ENCODE data around the gene EIF4B.
"Not testable (repeated sequence)": the region's sequence is repeated elsewhere in the genome, so short reads cannot be mapped to it uniquely, and the experiment has no call there.

The EIF4B gene

GRCh38 chr12:53010955-53011354 lies 4.7 kb downstream of the EIF4B start:
- TF ChIP-seq ZNF274 (IDR thresholded peaks at IDR 0.05; ENCODE audit: low read depth, low read length) = no peak
- no peak overlapping the region for H3K4me3 ChIP-seq (ENCODE audit: low read length)

- no peak for TF ChIP-seq ZNF274 (IDR thresholded peaks at IDR 0.05; ENCODE audit: low read depth, low read length)
- H3K4me3 ChIP-seq (ENCODE audit: low read length) = no peak overlapping the region
These were observed 5.6 kb downstream of the EIF4B start for GRCh38 chr12:53011889-53012288.

GRCh38 chr12:53012928-53013327 lies 6.7 kb downstream of the EIF4B start:
- no peak for TF ChIP-seq ZNF274 (IDR thresholded peaks at IDR 0.05; ENCODE audit: low read depth, low read length)
- no peak overlapping the region for H3K4me3 ChIP-seq (ENCODE audit: low read length)

GRCh38 chr12:53014709-53015108 lies 8.5 kb downstream of the EIF4B start:
- TF ChIP-seq ZNF274 (IDR thresholded peaks at IDR 0.05; ENCODE audit: low read depth, low read length) = no peak

GRCh38 chr12:53025250-53025649 lies 19.0 kb downstream of the EIF4B start:
- H3K4me3 ChIP-seq (ENCODE audit: low read length) = no peak overlapping the region
- no peak for TF ChIP-seq ZNF274 (IDR thresholded peaks at IDR 0.05; ENCODE audit: low read depth, low read length)

More at GRCh38 chr12:53014709-53015108, 8.5 kb downstream of the EIF4B start:
- no peak overlapping the region for H3K4me3 ChIP-seq (ENCODE audit: low read length)

- H3K4me3 ChIP-seq (ENCODE audit: low read length) = not testable (repeated sequence)
These were observed 20.8 kb downstream of the EIF4B start for GRCh38 chr12:53027014-53027413.

GRCh38 chr12:53031616-53032015 lies 25.4 kb downstream of the EIF4B start:
- no peak overlapping the region for H3K4me3 ChIP-seq (ENCODE audit: low read length)
- no peak for TF ChIP-seq ZNF274 (IDR thresholded peaks at IDR 0.05; ENCODE audit: low read depth, low read length)

- H3K4me3 ChIP-seq (ENCODE audit: low read length) = not testable (repeated sequence)
These were observed 27.6 kb downstream of the EIF4B start for GRCh38 chr12:53033832-53034231.

GRCh38 chr12:53034459-53034858 lies 28.2 kb downstream of the EIF4B start:
- H3K4me3 ChIP-seq (ENCODE audit: low read length) = no peak overlapping the region

GRCh38 chr12:53036802-53037201 lies 30.5 kb downstream of the EIF4B start:
- no peak overlapping the region for H3K4me3 ChIP-seq (ENCODE audit: low read length)
- no peak for TF ChIP-seq ZNF274 (IDR thresholded peaks at IDR 0.05; ENCODE audit: low read depth, low read length)

More at GRCh38 chr12:53034459-53034858, 28.2 kb downstream of the EIF4B start:
- no peak for TF ChIP-seq ZNF274 (IDR thresholded peaks at IDR 0.05; ENCODE audit: low read depth, low read length)

GRCh38 chr12:53039851-53040250 lies 33.6 kb downstream of the EIF4B start:
- TF ChIP-seq ZNF274 (IDR thresholded peaks at IDR 0.05; ENCODE audit: low read depth, low read length) = no peak
- no peak overlapping the region for H3K4me3 ChIP-seq (ENCODE audit: low read length)

- no peak for TF ChIP-seq ZNF274 (IDR thresholded peaks at IDR 0.05; ENCODE audit: low read depth, low read length)
- H3K4me3 ChIP-seq (ENCODE audit: low read length) = no peak overlapping the region
These were observed 36.6 kb downstream of the EIF4B start for GRCh38 chr12:53042607-53043454.

GRCh38 chr12:53044052-53044581 lies 37.9 kb downstream of the EIF4B start:
- no peak overlapping the region for H3K4me3 ChIP-seq (ENCODE audit: low read length)

GRCh38 chr12:53044896-53045695 lies 38.8 kb downstream of the EIF4B start:
- TF ChIP-seq ZNF274 (IDR thresholded peaks at IDR 0.05; ENCODE audit: low read depth, low read length) = no peak
- H3K4me3 ChIP-seq (ENCODE audit: low read length) = no peak overlapping the region

More at GRCh38 chr12:53044052-53044581, 37.9 kb downstream of the EIF4B start:
- no peak for TF ChIP-seq ZNF274 (IDR thresholded peaks at IDR 0.05; ENCODE audit: low read depth, low read length)

- no peak for TF ChIP-seq ZNF274 (IDR thresholded peaks at IDR 0.05; ENCODE audit: low read depth, low read length)
- no peak overlapping the region for H3K4me3 ChIP-seq (ENCODE audit: low read length)
These were observed 39.4 kb downstream of the EIF4B start for GRCh38 chr12:53045696-53046045.

All from GM08714 (cell line).